ENCODE results near the gene CTNNA3.

CTNNA3 gene

DNA sequence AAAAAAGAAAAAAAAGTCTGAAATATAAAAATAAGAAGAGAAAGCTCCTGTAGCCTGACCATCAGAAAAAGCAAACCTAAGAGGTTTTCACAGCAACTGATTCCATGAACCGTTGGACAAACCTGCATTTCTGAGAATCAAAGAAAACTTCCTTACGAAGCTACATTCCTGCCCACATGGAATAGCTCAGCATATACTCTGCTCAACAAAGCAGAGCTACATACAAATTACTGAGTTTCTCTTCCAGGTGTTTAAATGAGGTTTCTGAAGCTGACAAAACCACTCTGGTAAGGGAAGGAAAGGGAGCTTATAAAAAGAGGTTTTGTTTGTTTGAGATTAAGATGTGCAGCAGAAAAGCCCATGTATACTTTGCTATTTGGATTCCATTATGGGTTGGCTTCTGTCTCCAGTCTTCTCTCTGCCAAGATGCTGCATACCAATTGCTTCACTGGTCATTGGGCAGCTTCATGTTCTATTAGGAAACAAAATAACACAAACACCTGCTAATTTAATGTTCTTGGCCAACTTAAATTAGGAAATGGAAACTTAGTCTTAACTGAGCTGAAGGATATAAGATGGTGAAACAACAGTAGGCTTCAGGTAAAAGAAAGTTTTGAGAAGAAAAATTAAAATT is 456.0 kb downstream of the CTNNA3 start:
- TF ChIP-seq, protein P1, sequence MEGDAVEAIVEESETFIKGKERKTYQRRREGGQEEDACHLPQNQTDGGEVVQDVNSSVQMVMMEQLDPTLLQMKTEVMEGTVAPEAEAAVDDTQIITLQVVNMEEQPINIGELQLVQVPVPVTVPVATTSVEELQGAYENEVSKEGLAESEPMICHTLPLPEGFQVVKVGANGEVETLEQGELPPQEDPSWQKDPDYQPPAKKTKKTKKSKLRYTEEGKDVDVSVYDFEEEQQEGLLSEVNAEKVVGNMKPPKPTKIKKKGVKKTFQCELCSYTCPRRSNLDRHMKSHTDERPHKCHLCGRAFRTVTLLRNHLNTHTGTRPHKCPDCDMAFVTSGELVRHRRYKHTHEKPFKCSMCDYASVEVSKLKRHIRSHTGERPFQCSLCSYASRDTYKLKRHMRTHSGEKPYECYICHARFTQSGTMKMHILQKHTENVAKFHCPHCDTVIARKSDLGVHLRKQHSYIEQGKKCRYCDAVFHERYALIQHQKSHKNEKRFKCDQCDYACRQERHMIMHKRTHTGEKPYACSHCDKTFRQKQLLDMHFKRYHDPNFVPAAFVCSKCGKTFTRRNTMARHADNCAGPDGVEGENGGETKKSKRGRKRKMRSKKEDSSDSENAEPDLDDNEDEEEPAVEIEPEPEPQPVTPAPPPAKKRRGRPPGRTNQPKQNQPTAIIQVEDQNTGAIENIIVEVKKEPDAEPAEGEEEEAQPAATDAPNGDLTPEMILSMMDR (IDR thresholded peaks at IDR 0.05), result no peak

DNA sequence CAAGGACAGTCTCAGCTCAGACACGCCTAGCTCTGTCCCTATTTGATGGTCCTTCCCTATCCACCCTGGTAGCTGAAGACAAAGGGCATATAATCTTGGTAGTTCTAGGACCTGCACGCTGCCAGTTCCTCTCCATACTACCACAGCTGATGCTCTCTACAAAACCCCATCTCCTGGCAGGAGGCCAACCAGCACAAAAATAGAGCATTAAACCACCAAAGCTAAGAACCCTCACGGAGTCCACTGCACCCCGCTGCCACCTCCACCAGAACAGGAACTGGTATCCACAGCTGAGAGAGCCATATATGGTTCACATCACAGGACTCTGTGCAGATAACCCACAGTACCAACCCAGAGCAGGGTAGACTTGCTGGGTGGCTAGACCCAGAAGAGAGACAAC is 470.8 kb downstream of the CTNNA3 start:
- TF ChIP-seq, protein P1 (IDR thresholded peaks at IDR 0.05), result no peak

DNA sequence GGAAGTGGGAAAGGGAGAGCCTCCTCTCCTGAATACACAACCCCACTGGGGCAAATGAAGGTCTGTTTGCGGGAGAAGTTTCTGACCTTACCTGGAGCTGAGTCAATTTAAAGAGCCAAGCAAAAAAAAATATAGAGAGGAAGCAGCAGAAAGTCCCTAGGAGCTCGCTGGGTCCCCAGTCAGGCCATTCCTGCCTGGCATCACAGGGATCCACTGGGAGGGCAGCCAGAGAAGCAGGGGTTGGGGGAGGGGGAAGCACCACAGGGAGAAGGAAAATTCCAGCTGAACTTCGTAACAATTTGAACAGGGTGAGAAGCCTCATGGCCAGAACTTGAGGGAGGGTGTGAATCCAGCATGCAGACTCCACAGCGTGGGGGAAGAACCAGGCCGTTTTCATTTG is 471.4 kb downstream of the CTNNA3 start:
- TF ChIP-seq, protein P1 (IDR thresholded peaks at IDR 0.05), result no peak

DNA sequence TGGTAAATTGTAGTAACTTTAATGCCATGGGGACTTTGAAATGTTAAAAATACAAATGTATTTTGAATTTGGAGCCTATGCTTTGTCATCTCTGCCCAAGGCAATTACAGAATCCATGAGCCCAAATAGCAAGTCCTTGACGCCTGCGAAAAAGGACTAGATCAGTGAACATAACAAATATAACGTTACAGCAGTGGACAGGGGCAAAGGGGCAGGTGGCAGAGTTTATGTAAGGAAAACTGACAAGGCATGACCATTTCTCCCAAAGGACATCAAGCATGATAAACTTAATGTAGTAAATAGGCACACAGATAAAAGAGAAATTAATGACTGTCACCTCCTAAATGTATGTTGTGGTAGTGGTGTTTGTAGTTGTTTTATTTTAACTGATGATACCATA is 473.1 kb downstream of the CTNNA3 start:
- TF ChIP-seq, protein P1 (IDR thresholded peaks at IDR 0.05), result no peak

DNA sequence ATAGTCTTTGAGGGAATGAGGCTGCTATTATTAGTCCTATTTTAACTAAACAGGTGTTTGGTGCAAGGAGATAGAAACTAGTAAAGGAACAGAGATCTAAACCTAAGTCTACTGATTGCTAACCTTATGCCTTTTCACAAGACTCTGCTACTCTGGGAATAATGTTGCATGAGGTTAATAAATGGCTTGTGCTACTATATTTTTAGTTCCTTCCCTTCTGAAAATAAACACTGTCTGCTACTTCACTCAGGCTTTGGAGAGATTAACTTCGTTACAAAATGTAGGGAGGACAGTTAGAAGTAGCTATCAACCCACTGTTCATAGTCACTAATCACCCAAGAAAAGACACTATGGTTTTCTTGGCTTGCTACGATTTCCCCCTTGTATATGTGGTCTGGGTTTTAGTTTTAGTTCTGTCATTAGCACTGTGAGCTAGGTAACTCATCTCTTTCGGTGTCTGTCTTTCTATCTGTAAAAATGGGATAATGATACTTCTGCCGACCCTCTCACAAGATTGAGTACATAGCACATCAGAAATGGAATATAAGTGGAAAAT is 474.0 kb downstream of the CTNNA3 start:
- TF ChIP-seq, protein P1 (IDR thresholded peaks at IDR 0.05), result no peak

DNA sequence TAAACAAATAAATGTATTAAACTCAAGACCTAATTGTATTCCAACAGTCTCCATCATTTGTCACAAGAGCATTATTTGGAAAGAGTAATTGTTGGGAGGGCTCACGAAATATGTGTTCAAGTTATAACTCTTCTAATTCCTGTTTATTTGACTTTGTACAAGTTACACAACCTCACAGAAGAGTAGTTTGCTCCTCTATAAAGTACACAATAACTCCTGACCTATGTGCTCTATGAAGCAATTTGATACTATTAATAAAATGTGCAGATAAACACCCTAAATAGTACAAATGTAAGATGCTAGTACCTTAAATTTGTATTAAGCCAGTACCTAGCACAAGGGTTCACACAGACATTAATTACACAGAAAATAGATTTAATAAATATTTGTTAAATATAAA is 484.3 kb downstream of the CTNNA3 start:
- TF ChIP-seq, protein P1 (IDR thresholded peaks at IDR 0.05), result no peak

DNA sequence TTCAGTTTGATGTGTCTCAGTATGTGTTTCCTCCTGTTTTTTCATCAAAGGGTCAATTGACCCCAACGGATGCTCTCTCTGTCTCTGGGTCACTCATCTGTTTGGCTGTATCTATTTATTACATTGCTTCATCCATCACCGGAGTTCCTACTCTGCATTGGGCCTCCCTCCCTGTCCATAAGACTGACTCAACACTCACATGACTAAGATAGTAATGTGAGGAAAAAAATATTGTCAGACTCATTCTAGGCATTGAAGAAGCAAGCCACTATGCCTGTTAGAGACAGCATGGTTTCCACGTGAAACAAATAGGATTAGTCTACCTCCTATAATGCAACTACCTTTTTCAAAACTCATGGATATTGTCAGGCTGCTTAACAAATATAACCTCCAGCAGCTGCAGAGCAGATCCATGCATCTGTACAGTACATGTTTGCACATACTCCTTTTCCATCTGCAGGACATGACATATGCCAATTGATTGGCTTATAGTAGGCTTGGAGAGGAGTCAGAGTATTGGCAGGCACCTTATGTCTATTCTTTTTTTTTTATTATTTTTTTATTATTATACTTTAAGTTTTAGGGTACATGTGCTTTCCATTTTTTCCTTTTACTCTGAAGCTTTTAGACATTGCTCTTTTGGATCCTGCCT is 495.0 kb downstream of the CTNNA3 start:
- TF ChIP-seq, protein P1 (IDR thresholded peaks at IDR 0.05), result no peak

All from LNCAP (cell line).